NK-92 (cell line): Measurements from ENCODE around the gene WDR5.

ENCODE experiments used
- DNase-seq: peaks from one replicate; lab custom pipeline; 2025; ENCODE audit not compliant: unreplicated experiment; lab: John Stamatoyannopoulos, UW

Gene WDR5

DNA sequence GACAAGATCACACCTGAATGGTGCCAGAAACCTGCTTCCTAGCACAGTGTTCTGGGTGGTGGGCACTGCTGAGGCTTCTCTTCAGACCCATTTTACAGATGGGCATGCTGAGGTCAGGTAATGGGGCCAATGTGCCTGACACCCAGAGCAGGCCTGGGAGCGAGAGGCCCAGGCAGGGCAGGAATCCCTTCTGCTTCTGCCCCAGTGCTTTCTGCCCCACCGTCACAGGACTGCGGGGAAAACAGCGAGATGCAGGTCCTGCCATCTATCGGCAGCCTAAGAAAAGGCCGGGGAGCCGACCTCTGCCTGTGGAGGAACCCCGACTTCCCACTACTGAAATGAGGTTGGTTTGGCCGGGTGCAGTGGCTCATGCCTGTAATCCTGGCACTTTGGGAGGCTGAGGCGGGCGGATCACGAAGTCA lies 51.2 kb downstream of the WDR5 start:
- DNase-seq, result no peak

DNA sequence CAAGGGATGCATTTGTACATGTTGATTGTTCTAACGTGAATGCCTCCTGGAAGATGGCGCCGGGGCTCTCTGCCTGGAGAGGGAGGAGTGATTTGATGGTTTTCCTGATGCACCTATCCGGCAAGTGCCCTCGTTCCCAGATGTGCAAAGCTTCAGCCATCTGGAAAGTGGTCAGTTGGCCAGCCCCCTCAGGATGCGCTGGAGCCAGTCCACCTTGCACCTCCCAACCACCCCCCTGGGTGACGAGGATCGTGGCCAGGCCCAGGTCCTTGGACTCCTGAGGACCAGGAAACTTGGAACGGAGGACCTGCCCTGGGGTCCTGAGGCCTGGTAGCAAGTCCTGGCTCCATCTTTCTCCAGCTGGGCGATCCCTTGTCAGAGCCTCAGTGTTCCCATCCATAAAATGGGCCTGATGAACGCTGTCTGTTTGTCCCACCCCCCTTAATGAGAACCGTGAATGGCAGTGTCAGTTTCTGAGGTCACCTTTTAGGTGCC lies 52.1 kb downstream of the WDR5 start:
- DNase-seq, result no peak

DNA sequence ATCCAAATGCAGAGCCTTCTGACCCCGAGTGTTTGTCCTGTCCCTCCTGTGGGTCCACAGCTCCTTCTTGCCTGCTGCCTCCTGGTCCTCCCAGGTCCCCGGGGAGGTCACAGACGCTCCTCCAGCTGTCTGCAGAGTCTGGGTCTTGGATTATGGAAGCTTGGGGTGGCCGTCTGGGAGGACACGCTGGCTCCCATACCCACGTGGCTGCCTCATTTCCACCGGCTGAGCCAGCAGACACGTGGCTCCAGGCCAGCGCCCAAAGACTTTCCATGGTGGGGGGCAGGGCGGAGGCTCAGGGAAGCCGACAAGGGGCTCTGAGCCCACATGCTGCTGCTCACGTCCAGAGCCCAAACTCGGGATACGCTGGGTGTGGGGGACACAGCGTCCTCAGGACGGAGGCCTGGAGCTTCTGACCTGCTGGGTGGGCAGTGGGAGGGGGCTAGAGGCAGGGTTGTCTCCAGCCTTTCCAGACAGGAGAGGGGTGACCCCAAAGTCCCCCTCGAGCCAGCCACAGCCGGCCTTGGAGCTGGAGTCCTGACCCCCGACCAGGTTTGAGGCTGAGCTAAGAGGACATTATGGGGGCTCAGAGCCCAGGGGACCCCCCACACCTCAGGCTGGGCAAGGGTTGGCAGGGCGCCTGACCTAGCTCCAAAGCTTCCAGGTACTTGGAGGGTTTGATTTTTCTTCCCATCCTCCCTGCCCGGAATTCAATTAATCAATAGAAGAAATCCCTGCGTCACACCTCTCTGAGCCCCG lies 52.7 kb downstream of the WDR5 start:
- no peak for DNase-seq

DNA sequence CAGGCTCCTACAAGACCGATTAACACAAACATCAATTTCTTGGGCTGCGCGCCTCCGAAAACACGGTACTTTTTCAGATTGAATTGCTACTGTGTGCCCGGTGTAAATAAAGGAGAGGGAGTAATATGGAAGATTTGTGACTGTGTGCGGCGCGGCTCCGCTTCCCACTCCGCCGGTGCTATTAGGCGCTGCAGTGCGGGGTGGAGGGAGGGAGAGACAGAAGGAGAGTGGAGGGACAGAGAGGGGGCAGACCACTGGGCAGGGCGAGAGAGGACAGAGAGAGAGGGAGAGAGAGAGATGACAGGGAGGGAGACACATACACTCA lies 53.2 kb downstream of the WDR5 start:
- no peak for DNase-seq

DNA sequence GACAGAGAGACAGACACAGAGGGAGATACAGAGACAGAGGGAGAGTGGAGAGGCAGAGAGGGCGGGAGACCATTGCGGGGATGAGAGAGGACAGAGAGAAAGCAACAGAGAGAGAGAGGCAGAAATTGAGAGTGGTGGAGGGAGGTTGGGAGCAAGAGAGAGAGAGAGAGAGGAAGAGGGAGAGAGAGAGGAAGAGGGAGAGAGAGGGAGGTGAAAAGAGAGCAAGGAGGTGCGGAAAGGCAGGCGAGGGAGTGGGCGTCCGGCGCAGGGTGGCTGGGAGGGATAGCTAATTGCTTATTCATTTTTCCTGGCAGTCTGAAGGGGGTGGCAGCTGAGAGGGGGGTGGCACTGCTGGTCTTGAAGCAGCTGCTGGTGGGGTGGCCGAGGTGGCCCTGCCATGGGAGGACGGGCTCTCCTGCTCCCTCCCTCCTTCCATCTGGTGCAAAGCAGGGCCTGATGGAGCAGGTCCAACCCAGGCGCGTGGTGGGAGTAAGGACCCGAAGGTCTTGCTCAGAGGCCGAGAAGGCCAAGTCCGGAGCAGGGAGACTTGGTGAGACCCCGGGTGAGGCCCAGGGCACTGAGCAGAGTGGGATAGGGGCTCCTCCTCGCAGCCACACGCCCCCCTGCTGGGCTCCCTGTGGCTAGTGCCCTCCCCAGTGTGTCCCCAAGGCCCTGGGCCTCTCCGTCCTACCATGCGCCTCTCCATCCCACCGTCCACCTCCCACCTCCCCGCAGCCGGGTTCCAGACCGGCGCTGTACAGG lies 53.8 kb downstream of the WDR5 start:
- no peak for DNase-seq

DNA sequence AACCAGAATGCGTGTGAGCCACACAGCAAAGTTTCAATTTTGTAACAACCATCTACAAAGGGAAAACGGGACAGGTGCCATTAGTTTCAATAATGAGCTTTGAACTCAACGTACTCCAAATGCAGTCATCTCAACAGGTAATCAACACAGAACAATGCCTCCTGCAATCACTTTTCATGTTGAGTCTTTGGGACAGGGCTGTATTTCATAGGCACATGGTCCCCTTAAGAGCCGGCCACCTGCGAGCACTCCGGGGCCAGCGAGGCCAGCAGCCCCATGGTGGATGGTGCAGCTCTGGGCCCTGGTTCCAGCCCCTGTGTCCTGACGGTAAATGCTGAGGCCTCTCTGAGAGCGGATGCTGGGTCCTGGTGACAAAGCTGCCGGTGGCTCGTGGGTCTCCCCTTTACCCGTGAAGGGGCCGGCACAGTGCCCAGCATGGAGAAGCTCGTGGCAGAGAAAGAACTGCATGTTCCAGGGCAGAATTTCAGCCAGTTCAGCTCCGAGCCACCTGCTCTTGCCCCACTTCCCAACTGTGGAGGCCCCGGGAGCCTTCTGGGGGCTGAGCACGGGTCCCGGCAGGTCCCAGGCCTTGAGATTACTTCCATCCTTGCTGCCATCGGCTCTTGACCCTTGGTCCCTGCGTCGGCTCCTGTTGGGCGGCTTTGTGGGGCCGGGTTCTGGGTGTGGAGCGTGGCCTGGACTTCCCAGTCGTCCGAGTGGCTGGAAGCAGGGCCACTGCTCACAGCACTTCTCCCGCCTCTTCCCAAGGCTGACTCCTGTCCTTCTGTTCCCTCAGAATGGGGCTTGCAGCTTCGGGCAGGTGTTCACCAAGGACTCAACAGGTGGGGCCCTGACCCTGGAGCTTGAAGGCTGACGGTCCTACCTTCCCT lies 54.6 kb downstream of the WDR5 start:
- no peak for DNase-seq

DNA sequence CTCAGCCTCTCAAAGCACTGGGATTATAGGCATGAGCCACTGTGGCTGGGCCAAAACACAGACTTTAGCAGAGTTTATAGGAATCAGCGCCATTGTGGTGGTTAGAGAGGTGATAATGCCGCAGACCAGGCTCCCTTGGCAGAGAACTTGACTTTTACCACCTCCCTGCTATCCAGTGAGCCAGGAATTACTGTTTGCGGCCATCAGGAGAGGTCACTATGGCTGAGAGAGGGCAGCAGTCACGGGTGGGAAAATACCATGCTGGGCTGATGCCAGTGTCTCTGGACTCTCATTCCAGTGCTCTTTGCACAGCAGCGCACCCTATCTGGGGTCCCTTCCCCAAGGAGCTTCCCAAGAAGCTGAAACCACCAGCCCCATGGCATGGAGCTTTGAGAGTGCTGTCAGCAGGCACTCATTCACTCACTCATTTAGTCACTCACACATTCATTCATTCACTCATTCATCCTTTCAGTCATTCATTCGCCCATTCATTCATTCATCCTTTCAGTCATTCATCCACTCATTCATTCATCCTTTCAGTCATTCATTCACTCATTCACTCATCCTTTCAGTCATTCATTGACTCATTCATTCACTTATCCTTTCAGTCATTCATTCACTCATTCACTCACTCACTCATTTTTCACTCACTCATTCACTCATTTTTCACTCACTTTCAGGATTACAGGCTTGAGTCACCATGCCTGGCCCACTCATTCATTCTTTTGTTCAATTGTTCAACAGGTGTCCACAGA lies 55.8 kb downstream of the WDR5 start:
- no peak for DNase-seq

DNA sequence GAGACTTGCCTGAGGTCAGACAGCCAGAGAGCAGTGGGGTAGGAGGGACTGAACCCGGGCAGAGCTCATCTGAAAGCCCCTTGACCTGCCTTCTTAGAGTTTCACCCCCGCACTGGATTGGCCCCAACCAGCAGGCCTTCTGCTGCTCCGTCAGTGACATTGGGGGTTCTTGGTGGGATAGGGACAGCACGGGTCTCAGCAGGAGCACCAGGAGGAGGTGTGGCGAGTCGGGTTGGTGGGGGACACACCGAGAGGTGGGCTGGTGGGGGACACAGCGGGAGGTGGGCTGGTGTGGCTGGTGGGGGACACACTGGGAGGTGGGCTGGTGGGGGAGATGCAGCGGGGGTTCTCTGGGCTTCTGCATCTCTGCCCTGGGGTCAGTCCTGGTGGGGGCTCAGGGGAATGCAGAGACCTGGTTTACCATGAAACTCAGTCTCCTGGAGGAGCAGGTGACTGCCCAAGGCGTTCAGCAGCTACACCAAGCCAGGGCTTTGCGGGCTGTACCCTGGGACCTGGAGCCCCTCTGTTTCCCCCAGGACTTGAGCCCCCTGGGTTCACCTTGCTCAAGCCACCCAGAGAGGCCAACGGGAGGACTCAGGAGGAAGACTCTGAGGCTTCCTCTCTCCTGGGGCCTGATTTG lies 56.5 kb downstream of the WDR5 start:
- no peak for DNase-seq

DNA sequence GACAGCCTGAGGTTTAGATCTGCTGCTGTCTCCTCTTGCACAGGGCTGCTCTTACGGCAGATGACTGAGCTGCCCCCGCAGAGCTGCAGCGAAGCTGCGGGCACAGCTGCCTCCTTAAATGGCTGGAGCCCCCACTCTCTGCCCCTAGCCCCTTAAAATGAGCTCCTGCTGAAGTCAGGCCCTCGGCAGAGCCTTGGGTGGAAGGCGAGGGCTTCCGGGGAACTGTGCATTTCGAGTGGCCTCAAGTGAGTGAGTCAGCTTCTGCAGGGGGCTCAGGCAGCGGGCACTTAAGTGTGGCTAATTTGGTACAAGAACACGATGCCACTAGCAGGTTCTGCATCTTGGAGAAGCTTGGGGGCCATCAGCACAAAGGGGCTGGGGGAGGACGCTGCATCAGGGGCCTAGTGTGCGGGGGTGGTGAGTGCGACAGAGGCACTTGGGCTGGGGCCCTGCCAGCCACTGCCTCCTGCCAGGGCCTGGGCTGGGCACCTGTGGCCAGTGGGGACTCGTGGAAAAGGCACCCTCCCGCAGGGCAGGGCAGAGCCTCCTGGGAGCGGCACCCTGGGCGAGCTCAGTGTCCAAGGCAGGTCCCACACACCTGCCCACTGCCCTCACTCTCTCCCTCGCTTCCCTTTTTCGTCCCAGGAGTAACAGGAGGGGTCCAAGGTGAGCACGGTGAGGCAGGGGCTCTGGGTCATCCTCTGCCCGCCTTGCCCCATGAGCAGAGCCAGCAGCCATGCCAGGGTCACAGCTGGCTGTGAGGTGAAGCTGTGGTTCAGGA lies 57.3 kb downstream of the WDR5 start:
- DNase-seq, result no peak

DNA sequence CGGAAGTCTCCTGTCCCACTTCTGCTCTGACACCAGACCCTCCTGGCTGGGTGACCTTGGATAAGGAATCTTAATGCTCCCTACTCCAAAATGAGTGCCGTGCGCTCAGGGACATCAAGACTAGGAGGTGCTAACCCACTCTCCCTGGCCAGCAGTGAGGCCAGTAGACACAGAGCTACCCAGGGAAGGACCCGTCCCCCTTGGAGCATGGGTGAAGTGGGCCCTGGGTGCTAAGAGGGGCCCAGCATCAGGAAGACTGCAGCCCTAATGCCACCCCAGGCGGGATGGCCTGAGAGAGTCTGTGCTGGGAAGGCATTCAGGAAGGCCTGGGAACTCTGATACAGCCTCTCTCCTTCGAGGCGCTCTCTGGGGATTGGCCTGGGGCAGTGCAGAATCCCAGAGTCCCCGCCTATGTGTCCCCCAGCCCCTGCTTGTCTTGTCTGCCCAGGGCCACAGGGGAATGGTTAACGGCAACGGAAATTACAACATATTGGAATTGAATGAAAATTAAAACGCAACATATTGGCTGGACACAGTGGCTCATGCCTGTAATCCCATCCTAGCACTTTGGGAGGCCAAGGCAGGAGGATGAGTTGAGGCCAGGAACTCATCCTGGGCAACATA lies 58.1 kb downstream of the WDR5 start:
- DNase-seq, result no peak

DNA sequence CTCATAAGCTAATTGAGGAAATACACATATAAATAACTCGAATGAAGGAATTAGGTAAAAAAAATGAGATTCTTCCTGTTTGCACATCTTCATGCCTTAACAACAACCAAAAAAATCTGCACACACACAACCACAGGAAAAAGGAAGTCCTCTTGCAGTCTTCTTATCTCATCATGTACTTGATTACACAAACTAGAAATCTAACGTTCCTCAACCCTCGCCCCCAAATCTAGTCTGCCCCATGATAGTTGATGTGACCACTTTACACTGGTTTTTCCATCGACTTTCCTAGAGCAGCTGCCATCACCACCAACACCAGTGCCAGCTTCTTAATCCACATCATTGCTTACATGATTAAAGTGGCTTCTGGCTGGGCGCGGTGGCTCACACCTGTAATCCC lies 59.7 kb downstream of the WDR5 start:
- no peak for DNase-seq

DNA sequence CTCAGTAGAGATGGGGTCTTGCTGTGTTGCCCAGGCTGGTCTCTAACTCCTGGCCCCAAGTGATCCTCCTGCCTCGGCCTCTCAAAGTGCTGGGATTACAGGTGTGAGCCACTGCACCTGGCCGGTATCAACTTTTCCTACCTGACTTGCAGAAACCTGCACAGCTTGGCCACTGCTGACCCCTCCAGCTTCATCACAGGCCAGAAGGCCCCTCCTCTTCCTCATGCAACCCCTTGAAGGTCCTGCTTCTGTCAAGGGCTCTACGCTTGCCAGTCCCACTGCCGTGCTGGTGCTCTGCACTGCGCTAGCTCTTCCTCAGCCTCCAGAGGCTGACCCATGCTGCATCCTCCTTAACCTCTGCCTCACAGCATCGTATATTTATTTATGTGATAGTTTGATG lies 61.0 kb downstream of the WDR5 start:
- DNase-seq, result no peak

DNA sequence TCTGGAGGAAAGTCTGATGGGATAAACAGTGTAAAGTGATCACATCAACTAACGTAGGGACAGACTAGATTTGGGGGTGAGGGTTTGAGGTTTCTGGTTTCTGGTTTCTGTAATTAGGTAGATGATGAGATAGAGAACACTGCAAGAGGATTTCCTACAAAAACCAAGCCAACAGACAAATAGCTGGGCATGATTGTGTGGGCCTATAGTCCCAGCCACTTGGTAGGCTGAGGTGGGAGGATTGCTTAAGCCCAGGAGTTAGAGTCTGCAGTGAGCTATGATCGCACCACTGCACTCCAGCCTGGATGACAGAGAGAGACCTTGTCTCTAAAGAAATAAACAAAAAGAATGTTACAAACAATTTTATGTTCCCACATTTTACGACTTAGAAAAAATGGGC lies 62.9 kb downstream of the WDR5 start:
- no peak for DNase-seq

DNA sequence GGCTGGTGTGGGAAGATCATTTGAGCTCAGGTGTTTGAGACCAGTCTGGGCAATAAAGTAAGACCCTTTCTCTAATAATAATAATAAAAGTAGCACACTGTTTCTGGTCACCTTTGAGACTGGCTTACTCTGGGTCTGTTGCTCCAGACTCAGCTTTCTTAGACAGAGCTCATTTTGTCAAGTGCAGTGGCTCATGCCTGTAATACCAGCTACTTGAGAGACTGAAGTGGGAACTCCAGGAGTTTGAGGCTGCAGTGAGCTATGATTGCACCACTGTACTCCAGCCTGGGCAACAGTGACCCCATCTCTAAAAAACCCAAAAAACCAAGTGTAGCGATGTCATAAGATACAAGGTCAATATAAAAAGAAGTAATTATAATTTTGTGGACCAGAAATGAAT lies 64.8 kb downstream of the WDR5 start:
- DNase-seq, result no peak

DNA sequence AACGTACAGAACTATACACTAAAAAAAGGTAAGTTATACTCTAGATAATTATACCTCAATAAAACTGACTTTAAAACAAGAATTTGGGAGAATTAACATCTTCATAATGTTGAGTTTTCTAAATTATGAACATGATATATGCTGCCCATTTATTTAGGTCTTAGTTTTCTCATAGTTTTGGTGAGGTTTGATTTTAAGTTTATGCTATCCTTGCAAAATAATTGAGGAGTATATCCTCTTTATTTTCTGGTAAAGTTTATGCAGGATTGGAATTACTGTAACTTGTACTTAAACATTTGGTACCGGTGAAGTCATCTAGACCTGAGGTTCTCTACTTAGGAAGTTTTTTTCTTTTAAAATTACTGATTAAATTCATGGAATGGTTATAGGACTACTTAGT lies 67.3 kb downstream of the WDR5 start:
- DNase-seq, result no peak

DNA sequence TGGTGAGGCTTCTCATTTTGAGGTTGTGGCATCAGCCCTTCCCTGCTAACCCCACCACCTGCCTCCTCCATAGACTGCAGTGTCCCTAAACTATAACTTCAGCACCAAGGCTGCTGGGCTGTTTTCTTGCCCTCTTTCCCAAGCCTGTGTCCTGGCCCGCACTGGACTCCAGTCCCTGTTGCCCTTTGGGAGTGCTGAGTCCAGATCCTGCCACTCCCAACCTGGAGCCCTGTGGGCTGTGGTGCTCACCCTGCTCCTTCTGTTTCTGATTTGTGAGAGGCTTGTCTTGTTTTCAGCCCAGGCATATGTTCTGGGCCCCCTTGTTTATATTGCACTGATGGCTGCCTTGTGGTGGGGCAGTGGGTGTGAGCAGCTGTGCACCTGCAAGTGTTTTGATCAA lies 68.2 kb downstream of the WDR5 start:
- DNase-seq, result no peak

DNA sequence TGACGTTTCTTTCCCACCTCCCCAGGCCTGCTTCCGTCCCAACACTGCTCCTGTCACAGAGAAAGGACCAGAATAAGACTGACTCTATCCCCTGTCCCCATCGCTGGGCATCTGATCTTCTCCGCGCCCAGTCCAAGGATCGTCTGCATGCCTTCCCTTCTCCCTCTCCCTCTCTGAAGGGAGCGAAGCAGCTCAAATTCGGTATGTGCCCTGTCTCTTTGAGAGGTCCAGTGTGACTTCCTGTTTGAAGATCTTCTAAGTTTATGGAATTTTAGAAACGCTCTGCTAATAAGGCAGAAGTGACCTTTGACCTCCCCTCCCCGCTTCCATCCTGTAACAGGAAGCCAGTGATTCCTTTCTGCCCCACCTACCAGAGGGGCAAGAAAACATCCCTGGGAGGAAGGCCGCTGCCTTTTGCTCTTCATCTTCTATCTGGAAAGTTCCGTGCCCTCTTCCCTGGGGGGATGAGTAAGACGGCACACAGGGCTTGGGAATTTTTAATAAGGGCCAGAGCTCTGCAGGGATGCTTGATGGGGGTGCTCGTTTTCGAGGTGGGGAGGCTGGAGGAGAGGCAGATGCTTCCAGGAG lies 69.2 kb downstream of the WDR5 start:
- DNase-seq, result no peak

DNA sequence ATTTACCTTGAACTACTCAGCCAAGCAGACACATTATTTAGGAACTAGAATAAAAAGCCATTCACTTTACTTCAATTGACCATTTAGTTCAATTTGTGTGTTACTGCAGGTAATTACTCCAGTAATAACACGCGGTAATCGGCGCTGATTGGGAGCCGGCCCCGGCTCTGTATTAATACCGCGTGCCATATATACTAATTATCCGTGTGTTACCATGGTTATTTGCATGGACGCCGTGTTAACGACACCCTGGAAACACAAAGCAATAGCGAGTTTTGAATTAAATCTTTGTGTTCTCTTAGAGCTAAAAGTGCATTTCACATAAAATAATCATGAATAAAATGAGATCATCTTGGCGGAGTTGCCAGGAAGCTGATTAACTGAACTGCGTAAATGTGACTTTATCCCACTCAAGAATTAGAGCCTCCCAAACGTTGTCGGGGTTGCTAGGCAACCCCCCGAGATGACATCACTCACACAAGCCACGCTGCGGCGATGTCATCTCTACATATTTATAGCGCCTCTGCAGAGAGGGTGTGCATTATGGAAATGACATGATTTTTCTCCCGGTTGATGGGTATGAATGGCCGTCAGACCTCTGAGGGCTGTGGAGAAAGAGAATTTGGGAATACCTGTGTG lies 69.9 kb downstream of the WDR5 start:
- no peak for DNase-seq
